Thymus (tissue), 11 donors: ENCODE data around the gene MRPS23. TPM values are rescaled to one million over a fixed set of nuclear protein-coding genes. Genes with fewer than 3 reads are reported as not detected.

Source experiments
- DNase-seq, 9 donors: peaks; one replicate each; pipeline ENCODE4 v3.0.0-alpha.2; 2013; ENCODE audit warnings: low spot score in 9 of 9, low read depth in 6 of 9, missing footprints in 1 of 9
- H3K27ac ChIP-seq, 2 donors: one replicate each; pipeline ENCODE4 v1.5.1; 2013; ENCODE audit warnings: control low read depth in 1 of 2, low read depth in 1 of 2, low read length in 1 of 2, mild to moderate bottlenecking in 1 of 2, moderate library complexity in 1 of 2
- H3K27me3 ChIP-seq, 2 donors: one replicate each; pipeline ENCODE4 v1.5.1; 2013; ENCODE audit warnings: low read length in 1 of 2; ENCODE audit not compliant: control insufficient read depth in 2 of 2, insufficient read depth in 1 of 2
- H3K36me3 ChIP-seq, 2 donors: one replicate each; pipeline ENCODE4 v1.5.1; 2013; ENCODE audit warnings: low read length in 1 of 2, mild to moderate bottlenecking in 1 of 2, moderate library complexity in 1 of 2; ENCODE audit not compliant: control insufficient read depth in 2 of 2, insufficient read depth in 2 of 2
- H3K4me1 ChIP-seq, 2 donors: one replicate each; pipeline ENCODE4 v1.5.1; 2013; ENCODE audit warnings: low read length in 2 of 2; ENCODE audit not compliant: control insufficient read depth in 2 of 2, insufficient read depth in 2 of 2
- H3K4me3 ChIP-seq, 2 donors: one replicate each; pipeline ENCODE4 v1.5.1; 2013; ENCODE audit warnings: low read length in 2 of 2, control low read depth in 1 of 2, mild to moderate bottlenecking in 1 of 2
- H3K9me3 ChIP-seq, 2 donors: one replicate each; pipeline ENCODE4 v1.5.1; 2013; ENCODE audit warnings: low read length in 1 of 2, mild to moderate bottlenecking in 1 of 2; ENCODE audit not compliant: control insufficient read depth in 2 of 2, insufficient read depth in 1 of 2
- WGBS: extraction: QIAGEN DNeasy Blood & Tissue Kit; methylation state at CpG from one replicate; pipeline ENCODE4 v1.1.7; 2013; 5-methylcytosine and 5-hydroxymethylcytosine counted together
- polyA plus RNA-seq: library from polyadenylated mRNA; stranded (reverse); fragments of 200-250 nt; gene quantifications from one replicate; pipeline ENCODE4 v1.2.3, GENCODE V29; 2013
- total RNA-seq: library from RNA; stranded (reverse); fragments of 120-200 nt; gene quantifications from one replicate; pipeline ENCODE4 v1.2.4, GENCODE V29; 2013
- donor health status: healthy.

The MRPS23 gene
- total and polyA plus RNA-seq, 2 donors: 22.7 to 50.8 TPM

DNA sequence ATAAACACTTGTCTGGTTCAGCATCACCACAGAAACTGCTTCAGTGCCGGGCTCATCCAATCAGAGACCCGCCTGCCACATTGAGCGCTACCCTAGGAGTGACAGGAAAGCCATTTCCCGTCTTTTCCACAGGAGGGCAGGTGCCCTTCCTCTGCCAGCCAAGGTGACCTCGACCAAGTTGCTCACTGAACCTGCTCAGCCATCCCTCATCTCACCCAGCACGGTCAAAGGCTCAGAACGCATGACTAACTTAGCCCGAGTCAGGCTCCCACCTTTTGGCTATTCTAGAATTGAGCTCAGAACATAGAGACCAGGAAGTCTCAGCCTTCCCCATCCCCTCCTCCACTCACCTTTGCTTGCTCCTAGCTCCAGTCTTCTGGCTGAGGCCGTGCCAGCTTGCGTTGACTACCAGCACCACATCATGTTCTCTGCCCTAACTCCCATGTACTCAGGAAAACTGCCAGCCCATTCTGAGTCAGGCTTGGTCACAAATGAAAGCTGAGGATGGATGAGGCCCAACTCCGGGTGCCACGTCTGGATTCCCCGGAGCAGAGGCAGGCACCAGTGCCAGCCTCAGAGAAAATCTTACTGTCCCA is 15.6 kb downstream of the MRPS23 start:
- no peak overlapping the region for H3K4me3 ChIP-seq
- no peak overlapping the region for H3K27ac ChIP-seq
- peaks cover 6 to 7% of the 10 kb centered on the region in 2 donors for H3K4me1 ChIP-seq
- H3K9me3 ChIP-seq: no peaks in the 10 kb centered on the region
- no peaks in the 10 kb centered on the region for H3K27me3 ChIP-seq
- DNase-seq: peak in 1 of 9 donors; percentile 5
- H3K36me3 ChIP-seq: peaks cover 13 to 15% of the 10 kb centered on the region in 2 donors
- WGBS: 81% methylated on average over 13 of the region's 13 CpGs

DNA sequence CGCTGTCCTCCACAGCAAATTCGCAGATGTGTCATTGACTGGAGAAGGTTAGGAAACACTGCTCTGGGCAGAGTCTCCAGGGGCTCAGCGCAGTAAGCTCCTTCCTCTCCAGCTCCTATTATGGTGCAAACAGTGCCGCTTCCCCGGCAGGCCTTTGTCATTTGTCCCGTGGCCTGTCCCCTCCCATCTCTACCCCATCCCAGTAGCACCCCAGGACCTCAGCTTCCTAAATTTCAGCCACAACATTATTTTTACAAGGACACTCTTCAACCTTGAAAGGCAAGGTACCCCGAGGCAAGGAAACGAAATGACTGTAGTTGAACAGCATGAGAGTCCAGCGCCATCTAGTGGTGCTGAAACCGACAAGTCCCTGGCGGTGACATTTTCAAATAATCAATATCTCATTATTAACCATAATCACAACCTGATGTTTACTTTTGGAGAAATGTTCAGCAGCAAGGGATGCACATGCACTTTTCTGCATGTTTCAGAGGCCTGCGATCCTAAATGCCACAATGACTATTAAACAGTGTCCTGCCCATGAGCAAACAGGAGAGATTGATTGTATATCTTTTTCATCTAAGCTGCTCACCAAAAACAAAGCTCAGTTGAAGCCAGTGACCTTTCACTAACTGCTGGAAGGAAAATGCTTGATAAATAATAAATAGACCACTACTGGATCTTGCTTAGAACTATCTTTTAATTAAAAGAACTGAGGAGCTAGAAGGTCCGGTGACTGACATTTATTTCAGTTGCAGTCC is 16.5 kb downstream of the MRPS23 start:
- DNase-seq: peak in 8 of 9 donors; percentile 32 to 82 (median 60)

DNA sequence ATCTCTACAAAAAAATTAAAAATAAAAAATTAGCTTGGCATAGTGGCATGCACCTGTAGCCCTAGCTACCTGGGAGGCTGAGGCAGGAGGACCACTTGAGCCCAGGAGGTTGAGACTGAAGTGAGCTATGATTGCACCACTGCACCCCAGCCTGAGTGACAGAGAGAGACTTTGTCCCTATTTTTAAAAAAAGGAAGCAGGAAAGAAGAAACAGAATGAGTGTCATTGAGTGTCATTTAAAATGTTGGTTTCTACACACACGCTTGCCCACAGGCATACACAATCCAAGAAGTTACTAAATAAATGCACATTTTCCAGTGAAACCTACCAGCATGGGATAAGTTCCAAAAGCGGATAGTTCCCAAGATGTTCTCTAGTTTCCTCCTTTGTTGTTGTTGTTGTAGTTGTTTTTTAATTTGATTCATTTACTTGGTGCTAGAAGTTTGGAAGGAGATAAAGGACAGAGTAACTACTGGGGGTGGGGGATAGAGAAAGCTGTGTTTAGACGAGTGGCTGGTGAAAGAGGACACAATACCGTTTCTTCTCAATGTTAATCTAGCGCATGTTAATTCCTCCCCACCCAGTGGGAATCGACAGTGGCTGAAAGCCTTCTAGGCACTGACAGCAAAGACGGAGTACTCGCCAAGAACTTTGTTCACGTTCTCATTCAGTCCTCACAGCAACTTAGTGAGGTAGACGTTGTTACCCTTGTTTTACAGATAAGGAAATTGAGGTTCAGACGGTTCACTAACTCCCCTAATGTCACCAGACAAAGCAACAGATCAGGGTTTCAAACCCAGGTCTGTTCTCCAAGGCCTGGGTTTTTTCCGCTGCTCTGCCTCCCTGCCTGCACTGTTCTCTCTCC is 17.3 kb downstream of the MRPS23 start:
- Histone ChIP-seq H3K27ac (no peak overlapping the region), H3K9me3 (no peaks in the 10 kb centered on the region), H3K4me3 (peak overlapping the region in 1 of 2 donors; percentile 47), H3K36me3 (peaks cover 4 to 7% of the 10 kb centered on the region in 2 donors), H3K4me1 (peaks cover 6 to 7% of the 10 kb centered on the region in 2 donors), H3K27me3 (no peaks in the 10 kb centered on the region)
- DNase-seq: no peak
- 60% methylated on average over 12 of the region's 12 CpGs for WGBS

More for the DNA sequence above, 16.5 kb downstream of the MRPS23 start:
- Histone ChIP-seq H3K4me3 (peak overlapping the region; percentile 19 to 47), H3K27ac (no peak overlapping the region), H3K9me3 (no peaks in the 10 kb centered on the region), H3K36me3 (peaks cover 5 to 10% of the 10 kb centered on the region in 2 donors), H3K4me1 (peaks cover 6 to 7% of the 10 kb centered on the region in 2 donors), H3K27me3 (no peaks in the 10 kb centered on the region)
- 12% methylated on average over 13 of the region's 13 CpGs for WGBS

DNA sequence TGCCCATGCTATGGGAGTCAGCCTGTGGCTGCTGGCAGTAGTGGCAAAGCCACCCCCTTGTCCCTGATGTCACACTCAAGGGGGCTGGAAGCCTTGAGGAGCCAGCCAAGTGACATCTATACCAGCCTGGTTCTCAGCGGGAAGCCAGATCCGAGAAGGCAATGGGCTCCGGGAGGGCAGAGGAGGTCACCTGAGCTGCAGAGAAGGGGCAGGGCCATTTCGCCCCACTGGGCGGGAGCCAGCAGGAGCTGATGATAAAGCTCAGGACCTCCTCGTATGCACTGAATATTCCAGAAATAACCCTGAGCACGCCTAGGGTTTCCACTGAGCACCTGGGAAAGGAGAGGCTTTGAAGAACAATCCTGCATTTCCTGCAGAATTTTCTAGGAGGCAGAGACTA is 19.0 kb downstream of the MRPS23 start:
- peaks cover 6 to 7% of the 10 kb centered on the region in 2 donors for H3K4me1 ChIP-seq
- H3K9me3 ChIP-seq: no peaks in the 10 kb centered on the region
- 97% methylated on average over 7 of the region's 7 CpGs for WGBS
- no peak for DNase-seq
- no peaks in the 10 kb centered on the region for H3K36me3 ChIP-seq
- H3K27me3 ChIP-seq: no peaks in the 10 kb centered on the region
- no peak overlapping the region for H3K4me3 ChIP-seq
- no peak overlapping the region for H3K27ac ChIP-seq

DNA sequence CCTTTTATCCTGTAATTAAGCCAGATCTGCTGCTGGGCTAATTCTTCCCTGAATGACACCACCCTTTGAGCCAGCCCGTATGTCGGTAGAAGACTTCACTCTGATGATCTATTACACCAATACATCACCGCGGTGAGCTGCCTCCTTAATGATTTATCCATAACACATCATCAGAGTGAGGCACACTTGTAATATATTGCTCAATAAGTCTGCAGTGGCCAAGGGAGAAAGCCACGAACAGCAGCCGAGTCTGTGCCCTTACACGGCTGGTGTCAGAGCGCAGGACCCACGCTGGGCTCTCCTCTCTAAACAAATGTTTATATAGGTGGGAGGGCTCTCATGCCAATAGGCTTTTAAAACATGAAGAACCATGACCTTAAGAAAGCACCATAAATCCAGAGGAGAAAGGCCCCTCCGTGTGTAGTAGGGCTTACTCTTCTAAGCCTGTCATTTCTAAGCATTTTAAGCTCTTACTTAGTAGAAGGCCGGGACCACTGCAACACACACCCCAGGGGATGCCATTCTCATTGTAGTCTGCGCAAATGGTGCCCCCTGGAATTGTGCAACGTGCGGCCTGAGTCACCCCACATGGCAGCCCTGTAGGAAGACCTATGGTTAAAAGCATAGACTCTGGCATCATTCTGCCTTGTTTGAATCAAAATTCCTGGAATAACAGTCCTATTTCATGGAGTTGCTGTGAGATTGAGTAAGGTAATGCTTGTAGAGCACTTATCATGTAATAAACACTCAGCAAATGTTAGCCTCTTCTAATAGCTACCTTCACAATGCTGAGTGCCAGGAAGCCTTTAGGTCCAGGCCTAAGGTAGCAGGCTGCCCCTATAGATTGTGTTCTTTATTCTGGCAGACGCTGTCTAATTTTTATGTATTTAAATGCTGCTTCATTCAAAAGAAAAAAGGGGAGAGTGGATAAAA is 26.1 kb downstream of the MRPS23 start:
- H3K9me3 ChIP-seq: no peaks in the 10 kb centered on the region
- H3K27ac ChIP-seq: no peak overlapping the region
- WGBS: 96% methylated on average over 15 of the region's 15 CpGs
- H3K4me3 ChIP-seq: no peak overlapping the region
- H3K27me3 ChIP-seq: no peaks in the 10 kb centered on the region
- no peaks in the 10 kb centered on the region for H3K36me3 ChIP-seq
- no peak for DNase-seq
- no peaks in the 10 kb centered on the region for H3K4me1 ChIP-seq

DNA sequence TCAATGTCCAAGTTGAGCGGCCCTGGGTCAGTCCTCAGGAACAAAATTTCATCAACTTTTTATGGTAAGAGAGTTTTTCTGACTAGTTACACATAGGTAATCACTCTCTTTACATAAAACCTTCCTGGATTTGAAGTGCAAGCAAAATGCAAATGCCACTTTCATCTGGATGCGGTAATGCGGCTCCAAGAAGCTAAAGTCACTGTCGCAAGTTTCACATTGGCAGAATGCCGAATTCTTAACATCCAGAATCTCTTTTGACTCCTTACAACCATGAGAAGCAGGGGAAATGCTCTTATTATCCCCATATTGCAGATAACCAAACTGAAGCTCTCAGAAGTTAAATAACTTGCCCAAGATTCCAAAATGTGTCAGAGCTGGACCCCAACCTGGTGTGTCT is 30.0 kb downstream of the MRPS23 start:
- H3K9me3 ChIP-seq: no peaks in the 10 kb centered on the region
- 96% methylated on average over 5 of the region's 5 CpGs for WGBS
- no peak overlapping the region for H3K4me3 ChIP-seq
- no peak for DNase-seq
- H3K4me1 ChIP-seq: no peaks in the 10 kb centered on the region
- peaks cover 0 to 2% of the 10 kb centered on the region in 2 donors for H3K27me3 ChIP-seq
- no peaks in the 10 kb centered on the region for H3K36me3 ChIP-seq
- no peak overlapping the region for H3K27ac ChIP-seq

DNA sequence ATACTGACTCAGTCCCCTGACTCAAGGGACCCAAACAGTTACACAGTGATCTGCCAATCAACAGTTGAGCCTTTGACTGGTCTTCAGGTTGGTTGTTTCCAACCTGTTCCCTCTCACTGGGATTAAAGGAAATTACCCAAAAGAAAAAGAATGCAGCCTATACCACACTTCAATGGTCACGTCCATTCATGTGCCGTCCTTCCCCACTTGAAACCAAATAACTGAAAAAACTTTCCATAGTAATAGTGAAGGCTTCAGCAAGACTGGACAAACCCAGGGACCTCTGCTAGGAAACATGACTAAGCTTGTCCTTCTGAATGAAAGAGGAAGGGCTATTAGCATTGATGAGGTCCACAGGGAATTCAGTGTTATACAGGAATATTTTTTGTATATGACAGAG is 30.6 kb downstream of the MRPS23 start:
- no peak overlapping the region for H3K4me3 ChIP-seq
- peaks cover 0 to 2% of the 10 kb centered on the region in 2 donors for H3K27me3 ChIP-seq
- no peaks in the 10 kb centered on the region for H3K36me3 ChIP-seq
- no peaks in the 10 kb centered on the region for H3K9me3 ChIP-seq
- WGBS: 96% methylated on average over 2 of the region's 2 CpGs
- no peak overlapping the region for H3K27ac ChIP-seq
- DNase-seq: no peak
- H3K4me1 ChIP-seq: no peaks in the 10 kb centered on the region

DNA sequence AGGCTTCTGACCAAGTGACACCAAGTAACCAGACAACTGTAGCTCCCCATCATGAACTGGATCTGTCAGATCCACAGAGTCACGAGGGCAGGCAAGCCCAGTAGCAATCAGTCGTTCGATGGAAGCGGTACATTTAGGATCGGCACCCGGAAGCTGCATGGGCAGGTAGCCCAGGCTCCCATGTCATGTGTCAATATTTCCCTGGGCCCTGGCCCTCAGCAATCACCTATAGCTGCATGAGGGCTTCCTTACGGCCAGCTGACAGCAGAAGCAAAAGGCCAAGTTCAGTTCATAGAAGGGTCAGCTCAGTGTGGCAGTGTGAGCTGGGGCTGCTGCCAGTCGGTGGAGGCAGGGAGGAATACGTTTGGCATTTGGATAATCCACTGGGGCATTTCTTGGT is 31.8 kb downstream of the MRPS23 start:
- H3K27ac ChIP-seq: no peak overlapping the region
- no peak overlapping the region for H3K4me3 ChIP-seq
- H3K4me1 ChIP-seq: no peaks in the 10 kb centered on the region
- H3K36me3 ChIP-seq: no peaks in the 10 kb centered on the region
- H3K27me3 ChIP-seq: peaks cover 0 to 5% of the 10 kb centered on the region in 2 donors
- no peak for DNase-seq
- H3K9me3 ChIP-seq: no peaks in the 10 kb centered on the region
- WGBS: 87% methylated on average over 9 of the region's 9 CpGs
